ENCODE data around the gene SAPCD2.

Gene SAPCD2

GRCh38 chr9:137062384-137062783 lies 8.0 kb downstream of the SAPCD2 start:
- no peak overlapping the region for H3K9ac ChIP-seq (ENCODE audit: low read length in 2 of 2)
- H3K36me3 ChIP-seq (ENCODE audit: control insufficient read depth in 2 of 2, insufficient read depth in 2 of 2, low read length in 2 of 2): no peaks in the 10 kb centered on the region
- no peaks in the 10 kb centered on the region for H3K9me3 ChIP-seq (ENCODE audit: control insufficient read depth in 2 of 2, low read length in 2 of 2)
- H3K4me1 ChIP-seq (ENCODE audit: control insufficient read depth, insufficient read depth, low read length): peaks cover 4% of the 10 kb centered on the region
- no peak overlapping the region for H3K4me3 ChIP-seq (ENCODE audit: low read length in 2 of 2)
- H3K27me3 ChIP-seq (ENCODE audit: control insufficient read depth in 1 of 2, insufficient read depth in 2 of 2, low read length in 2 of 2): peaks cover 0 to 10% of the 10 kb centered on the region in 2 donors
- no peak overlapping the region for H3K27ac ChIP-seq (ENCODE audit: low read length)

GRCh38 chr9:137058521-137059234 lies 11.7 kb downstream of the SAPCD2 start:
- peaks cover 0 to 2% of the 10 kb centered on the region in 2 donors for H3K27me3 ChIP-seq (ENCODE audit: control insufficient read depth in 1 of 2, insufficient read depth in 2 of 2, low read length in 2 of 2)

DNA sequence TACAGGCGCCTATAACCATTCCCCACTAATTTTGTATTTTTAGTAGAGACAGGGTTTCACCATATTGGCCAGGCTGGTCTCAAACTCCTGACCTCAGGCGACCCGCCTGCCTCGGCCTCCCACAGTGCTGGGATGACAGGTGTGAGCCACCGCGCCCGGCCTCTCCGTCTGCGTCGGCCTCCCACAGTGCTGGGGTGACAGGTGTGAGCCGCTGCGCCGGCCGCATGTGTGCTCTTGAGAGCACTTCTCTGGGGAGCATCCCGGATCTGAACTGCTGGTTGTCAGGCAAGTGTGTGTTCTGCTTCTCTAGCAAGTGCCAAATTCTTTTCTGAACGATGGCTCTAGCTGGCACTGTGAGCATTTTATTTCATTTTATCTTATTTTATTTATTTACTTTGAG lies 12.8 kb downstream of the SAPCD2 start:
- H3K36me3 ChIP-seq (ENCODE audit: control insufficient read depth in 2 of 2, insufficient read depth in 2 of 2, low read length in 2 of 2): no peaks in the 10 kb centered on the region
- H3K9me3 ChIP-seq (ENCODE audit: control insufficient read depth in 2 of 2, low read length in 2 of 2): no peaks in the 10 kb centered on the region
- H3K27me3 ChIP-seq (ENCODE audit: control insufficient read depth in 1 of 2, insufficient read depth in 2 of 2, low read length in 2 of 2): peaks cover 8 to 13% of the 10 kb centered on the region in 2 donors
- peaks cover 37% of the 10 kb centered on the region for H3K4me1 ChIP-seq (ENCODE audit: control insufficient read depth, insufficient read depth, low read length)
- no peak overlapping the region for H3K27ac ChIP-seq (ENCODE audit: low read length)
- H3K4me3 ChIP-seq (ENCODE audit: low read length in 2 of 2): no peak overlapping the region
- no peak overlapping the region for H3K9ac ChIP-seq (ENCODE audit: low read length in 2 of 2)

More at GRCh38 chr9:137058521-137059234, 11.7 kb downstream of the SAPCD2 start:
- Histone ChIP-seq H3K4me1 (ENCODE audit: control insufficient read depth, insufficient read depth, low read length) (peaks cover 27% of the 10 kb centered on the region), H3K9ac (ENCODE audit: low read length in 2 of 2) (no peak overlapping the region), H3K27ac (ENCODE audit: low read length) (no peak overlapping the region), H3K36me3 (ENCODE audit: control insufficient read depth in 2 of 2, insufficient read depth in 2 of 2, low read length in 2 of 2) (no peaks in the 10 kb centered on the region), H3K9me3 (ENCODE audit: control insufficient read depth in 2 of 2, low read length in 2 of 2) (no peaks in the 10 kb centered on the region), H3K4me3 (ENCODE audit: low read length in 2 of 2) (no peak overlapping the region)

DNA sequence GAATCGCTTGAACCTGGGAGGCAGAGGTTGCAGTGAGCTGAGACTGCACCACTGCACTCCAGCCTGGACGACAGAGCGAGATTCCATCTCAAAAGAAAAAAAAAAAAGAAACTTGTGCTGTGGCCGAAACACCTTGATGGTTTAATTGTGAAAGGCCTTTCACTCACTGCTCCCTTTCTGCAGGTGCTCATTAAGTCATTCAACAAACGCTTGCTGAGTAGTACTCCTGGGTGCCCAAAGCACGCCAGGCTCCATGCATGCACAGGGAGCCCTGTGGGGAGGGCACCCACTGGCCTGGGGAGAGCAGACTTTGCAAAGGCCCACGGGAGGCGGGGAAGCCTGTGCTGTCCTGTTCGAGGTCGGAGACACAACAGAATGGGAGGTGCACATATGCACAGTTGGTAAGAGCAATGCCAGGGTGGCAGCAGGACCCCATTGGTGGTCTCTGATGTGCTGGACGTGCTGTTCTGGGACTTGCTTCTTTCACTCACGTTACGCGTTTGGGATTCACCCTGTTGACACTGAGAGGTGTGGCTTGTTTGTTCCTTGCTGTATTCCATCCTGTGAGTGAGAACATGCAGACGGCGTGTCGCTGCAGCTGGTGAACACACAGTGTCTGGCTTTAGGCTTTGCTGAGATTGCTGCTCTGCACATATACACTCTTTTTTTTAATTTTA lies 13.5 kb downstream of the SAPCD2 start:
- Histone ChIP-seq H3K27me3 (ENCODE audit: control insufficient read depth in 1 of 2, insufficient read depth in 2 of 2, low read length in 2 of 2) (peaks cover 9 to 20% of the 10 kb centered on the region in 2 donors), H3K4me3 (ENCODE audit: low read length in 2 of 2) (no peak overlapping the region), H3K4me1 (ENCODE audit: control insufficient read depth, insufficient read depth, low read length) (peaks cover 37% of the 10 kb centered on the region), H3K27ac (ENCODE audit: low read length) (no peak overlapping the region), H3K36me3 (ENCODE audit: control insufficient read depth in 2 of 2, insufficient read depth in 2 of 2, low read length in 2 of 2) (no peaks in the 10 kb centered on the region), H3K9ac (ENCODE audit: low read length in 2 of 2) (no peak overlapping the region), H3K9me3 (ENCODE audit: control insufficient read depth in 2 of 2, low read length in 2 of 2) (no peaks in the 10 kb centered on the region)

DNA sequence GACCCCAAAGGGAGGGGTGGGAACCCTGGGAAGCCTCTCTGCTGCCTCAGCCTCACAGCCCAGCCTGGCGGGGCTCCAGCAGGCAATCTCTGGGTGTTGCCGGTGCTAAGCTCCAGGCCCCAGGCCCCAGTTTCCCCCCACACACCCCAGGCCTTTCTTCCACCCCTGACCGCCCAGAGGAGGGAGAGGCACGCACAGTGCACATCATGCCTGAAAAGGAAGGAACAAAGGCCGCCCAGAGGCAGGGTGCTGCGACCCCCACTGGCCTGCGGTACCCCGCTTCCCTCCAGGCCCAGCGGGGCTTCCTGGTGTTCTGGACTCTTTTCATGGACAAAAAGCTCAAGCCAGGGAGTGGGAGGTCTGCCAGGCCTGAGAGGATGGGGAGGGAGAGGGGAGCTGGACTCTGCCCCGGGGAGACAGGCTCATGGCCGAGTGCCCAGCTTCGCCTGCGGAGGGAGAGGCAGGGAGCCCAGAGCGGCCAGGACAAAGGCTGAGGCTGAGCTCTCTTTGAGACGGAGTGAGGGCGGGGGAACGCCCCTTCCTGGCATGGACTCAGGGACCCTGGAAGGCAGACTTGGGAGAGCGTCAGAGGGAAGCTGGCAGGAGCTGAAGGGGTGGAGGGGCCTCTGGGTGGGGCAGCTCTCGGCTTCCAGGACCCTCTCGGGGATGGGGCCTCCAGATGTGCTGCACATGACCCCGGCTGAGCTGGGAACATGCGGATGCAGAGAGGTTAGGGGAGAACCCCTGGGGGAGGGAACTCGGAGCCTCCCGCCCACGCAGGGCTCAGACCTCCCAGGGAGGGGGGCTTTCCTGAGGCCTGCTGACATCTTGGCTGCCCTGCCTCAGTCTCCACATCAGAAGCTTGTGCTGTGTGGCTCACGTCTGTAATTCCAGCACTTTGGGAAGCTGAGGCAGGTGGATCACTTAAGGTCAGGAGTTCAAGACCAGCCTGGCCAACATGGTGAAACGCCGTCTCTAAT lies 14.7 kb downstream of the SAPCD2 start:
- H3K27ac ChIP-seq (ENCODE audit: low read length): no peak overlapping the region
- peaks cover 18 to 30% of the 10 kb centered on the region in 2 donors for H3K27me3 ChIP-seq (ENCODE audit: control insufficient read depth in 1 of 2, insufficient read depth in 2 of 2, low read length in 2 of 2)
- peaks cover 37% of the 10 kb centered on the region for H3K4me1 ChIP-seq (ENCODE audit: control insufficient read depth, insufficient read depth, low read length)
- H3K4me3 ChIP-seq (ENCODE audit: low read length in 2 of 2): peak overlapping the region in 1 of 2 donors; percentile 44
- no peak overlapping the region for H3K9ac ChIP-seq (ENCODE audit: low read length in 2 of 2)
- H3K36me3 ChIP-seq (ENCODE audit: control insufficient read depth in 2 of 2, insufficient read depth in 2 of 2, low read length in 2 of 2): no peaks in the 10 kb centered on the region
- no peaks in the 10 kb centered on the region for H3K9me3 ChIP-seq (ENCODE audit: control insufficient read depth in 2 of 2, low read length in 2 of 2)

- Histone ChIP-seq H3K4me1 (ENCODE audit: control insufficient read depth, insufficient read depth, low read length) (peaks cover 37% of the 10 kb centered on the region), H3K4me3 (ENCODE audit: low read length in 2 of 2) (peak overlapping the region in 1 of 2 donors; percentile 44), H3K36me3 (ENCODE audit: control insufficient read depth in 2 of 2, insufficient read depth in 2 of 2, low read length in 2 of 2) (no peaks in the 10 kb centered on the region), H3K27me3 (ENCODE audit: control insufficient read depth in 1 of 2, insufficient read depth in 2 of 2, low read length in 2 of 2) (peaks cover 23 to 37% of the 10 kb centered on the region in 2 donors), H3K9me3 (ENCODE audit: control insufficient read depth in 2 of 2, low read length in 2 of 2) (no peaks in the 10 kb centered on the region), H3K27ac (ENCODE audit: low read length) (no peak overlapping the region), H3K9ac (ENCODE audit: low read length in 2 of 2) (no peak overlapping the region)
Observed at GRCh38 chr9:137054932-137055384, 15.4 kb downstream of the SAPCD2 start.

GRCh38 chr9:137053944-137054931 lies 16.1 kb downstream of the SAPCD2 start, which contains the start of gene ENTPD2:
TSS of gene ENTPD2 (minus strand) at chr9:137054061. CDS start at chr9:137053997, 64 bp downstream.
- no peak within 1 kb of the TSS for H3K27ac ChIP-seq (ENCODE audit: low read length)
- H3K4me1 ChIP-seq (ENCODE audit: control insufficient read depth, insufficient read depth, low read length): peaks cover 37% of the 10 kb centered on the region
- peak within 1 kb of the TSS in 1 of 2 donors; percentile 40 for H3K4me3 ChIP-seq (ENCODE audit: low read length in 2 of 2)
- H3K27me3 ChIP-seq (ENCODE audit: control insufficient read depth in 1 of 2, insufficient read depth in 2 of 2, low read length in 2 of 2): peaks cover 29 to 44% of the 10 kb centered on the region in 2 donors
- H3K36me3 ChIP-seq (ENCODE audit: control insufficient read depth in 2 of 2, insufficient read depth in 2 of 2, low read length in 2 of 2): no peaks in the 10 kb centered on the region
- H3K9me3 ChIP-seq (ENCODE audit: control insufficient read depth in 2 of 2, low read length in 2 of 2): no peaks in the 10 kb centered on the region
- no peak within 1 kb of the TSS for H3K9ac ChIP-seq (ENCODE audit: low read length in 2 of 2)

GRCh38 chr9:137052998-137053943 lies 17.1 kb downstream of the SAPCD2 start:
- H3K9ac ChIP-seq (ENCODE audit: low read length in 2 of 2): no peak overlapping the region

GRCh38 chr9:137052293-137052692 lies 18.1 kb downstream of the SAPCD2 start:
- H3K4me1 ChIP-seq (ENCODE audit: control insufficient read depth, insufficient read depth, low read length): peaks cover 43% of the 10 kb centered on the region
- H3K27me3 ChIP-seq (ENCODE audit: control insufficient read depth in 1 of 2, insufficient read depth in 2 of 2, low read length in 2 of 2): peaks cover 42 to 61% of the 10 kb centered on the region in 2 donors

More at GRCh38 chr9:137052998-137053943, 17.1 kb downstream of the SAPCD2 start:
- Histone ChIP-seq H3K9me3 (ENCODE audit: control insufficient read depth in 2 of 2, low read length in 2 of 2) (no peaks in the 10 kb centered on the region), H3K36me3 (ENCODE audit: control insufficient read depth in 2 of 2, insufficient read depth in 2 of 2, low read length in 2 of 2) (no peaks in the 10 kb centered on the region), H3K4me1 (ENCODE audit: control insufficient read depth, insufficient read depth, low read length) (peaks cover 41% of the 10 kb centered on the region), H3K4me3 (ENCODE audit: low read length in 2 of 2) (peak overlapping the region in 1 of 2 donors; percentile 40), H3K27ac (ENCODE audit: low read length) (no peak overlapping the region), H3K27me3 (ENCODE audit: control insufficient read depth in 1 of 2, insufficient read depth in 2 of 2, low read length in 2 of 2) (peaks cover 33 to 51% of the 10 kb centered on the region in 2 donors)

More at GRCh38 chr9:137052293-137052692, 18.1 kb downstream of the SAPCD2 start:
- Histone ChIP-seq H3K9me3 (ENCODE audit: control insufficient read depth in 2 of 2, low read length in 2 of 2) (no peaks in the 10 kb centered on the region), H3K9ac (ENCODE audit: low read length in 2 of 2) (no peak overlapping the region), H3K36me3 (ENCODE audit: control insufficient read depth in 2 of 2, insufficient read depth in 2 of 2, low read length in 2 of 2) (no peaks in the 10 kb centered on the region), H3K27ac (ENCODE audit: low read length) (no peak overlapping the region), H3K4me3 (ENCODE audit: low read length in 2 of 2) (no peak overlapping the region)

Measured in stomach smooth muscle (tissue), 2 donors.